SU-DHL-6 (cell line): ENCODE data around the gene RAI1.

ENCODE experiments used
- H2AFZ ChIP-seq: fragments of 200-600 bp; sonication (generic); 2 replicates; pipeline ENCODE4 v1.6.1; 2014; ENCODE audit warnings: low read depth, mild to moderate bottlenecking, moderate library complexity, mixed read lengths, antibody characterized with exemption, low read length; ENCODE audit not compliant: severe bottlenecking
- H3F3A ChIP-seq: fragments of 200-600 bp; shearing (Covaris generic); 2 replicates; pipeline ENCODE4 v1.6.0; 2016; ENCODE audit warnings: antibody characterized with exemption, mild to moderate bottlenecking; ENCODE audit not compliant: insufficient read depth
- H3K27ac ChIP-seq: fragments of 200-600 bp; sonication (generic); 2 replicates; pipeline ENCODE4 v1.5.1; 2016; ENCODE audit warnings: low read depth, mild to moderate bottlenecking, low read length, moderate library complexity, mixed read lengths
- H3K27me3 ChIP-seq: fragments of 200-600 bp; sonication (generic), shearing (Covaris generic); 2 replicates; pipeline ENCODE4 v1.6.0; 2014; ENCODE audit warnings: mild to moderate bottlenecking, low read length
- H3K36me3 ChIP-seq: fragments of 200-600 bp; sonication (generic); 2 replicates; pipeline ENCODE4 v1.6.1; 2014; ENCODE audit warnings: mild to moderate bottlenecking, low read length, mixed read lengths
- H3K4me2 ChIP-seq: fragments of 300-600, 200-600 bp; shearing (Covaris generic), sonication (generic); 2 replicates; pipeline ENCODE4 v1.6.0; 2014; ENCODE audit warnings: low read length, low read depth, mild to moderate bottlenecking; ENCODE audit not compliant: poor library complexity, severe bottlenecking
- H3K4me3 ChIP-seq: fragments of 200-600 bp; sonication (generic); 2 replicates; pipeline ENCODE4 v1.5.1; 2014; ENCODE audit warnings: antibody characterized with exemption, low read length, mild to moderate bottlenecking, mixed read lengths; ENCODE audit not compliant: insufficient read depth, poor library complexity, severe bottlenecking
- H3K79me2 ChIP-seq: fragments of 200-600 bp; sonication (generic); 2 replicates; pipeline ENCODE4 v1.6.1; 2014; ENCODE audit warnings: mild to moderate bottlenecking, low read length, moderate library complexity; ENCODE audit not compliant: insufficient read depth
- H3K9ac ChIP-seq: fragments of 200-600 bp; sonication (generic); 2 replicates; pipeline ENCODE4 v1.7.0; 2014; ENCODE audit warnings: mild to moderate bottlenecking, low read length
- H3K9me2 ChIP-seq: fragments of 200-600 bp; sonication (generic); replicated peaks from 2 replicates; pipeline ENCODE4 v1.6.1; 2014; ENCODE audit warnings: low read length; ENCODE audit not compliant: insufficient read depth
- H3K9me3 ChIP-seq: fragments of 200-600 bp; sonication (generic); 2 replicates; pipeline ENCODE4 v1.6.1; 2014; ENCODE audit warnings: low read length, mixed read lengths; ENCODE audit not compliant: insufficient read depth
- H4K20me1 ChIP-seq: fragments of 200-600 bp; sonication (generic); 2 replicates; pipeline ENCODE4 v1.6.1; 2014; ENCODE audit warnings: low read depth, mild to moderate bottlenecking, antibody characterized with exemption, low read length, moderate library complexity, mixed read lengths
- CTCF ChIP-seq: fragments of 200-600 bp; sonication (generic); IDR thresholded peaks from one replicate; pipeline ENCODE4 v1.5.1; 2017; ENCODE audit warnings: antibody characterized with exemption, mild to moderate bottlenecking, low read length, moderate library complexity; ENCODE audit not compliant: insufficient read depth, poor library complexity, severe bottlenecking
- EZH2phosphoT487 ChIP-seq: fragments of 200-600 bp; sonication (generic), shearing (Covaris generic); conservative IDR thresholded peaks from 2 replicates; pipeline ENCODE4 v1.6.1; 2018; ENCODE audit warnings: mild to moderate bottlenecking, antibody characterized with exemption, low read length, moderate library complexity, mixed read lengths

Gene RAI1

DNA sequence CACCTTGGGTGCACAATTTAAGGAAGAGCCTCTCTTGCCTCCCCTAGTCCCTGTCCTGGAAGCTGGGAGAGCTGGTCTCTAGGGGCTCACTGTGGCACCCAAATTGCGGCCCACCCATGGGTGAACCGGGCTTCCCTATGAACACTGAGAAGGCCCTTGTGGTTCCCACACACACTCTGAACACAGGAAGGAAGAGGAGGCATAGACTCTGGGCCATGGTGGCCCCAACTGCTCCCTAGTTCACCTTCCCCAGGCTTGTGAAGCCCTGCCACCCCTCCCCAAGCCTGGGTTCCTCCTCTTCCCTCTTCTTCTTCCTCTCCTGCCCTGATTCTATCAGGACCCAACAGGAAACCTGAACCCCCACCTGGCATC is 145.1 kb downstream of the RAI1 start:
- H3K4me2 ChIP-seq: no peak overlapping the region
- peaks cover 39% of the 10 kb centered on the region for H3K79me2 ChIP-seq
- H2AFZ ChIP-seq: no peak overlapping the region
- no peak overlapping the region for H3K4me3 ChIP-seq
- no peak for TF ChIP-seq CTCF
- TF ChIP-seq EZH2phosphoT487: no peak
- no peaks in the 10 kb centered on the region for H4K20me1 ChIP-seq
- peaks cover 4% of the 10 kb centered on the region; the same call in 1 of the 2 replicates for H3F3A ChIP-seq
- no peaks in the 10 kb centered on the region for H3K36me3 ChIP-seq
- H3K9me3 ChIP-seq: no peaks in the 10 kb centered on the region
- peak overlapping the region; percentile 26; the same call in 1 of the 2 replicates for H3K27ac ChIP-seq
- H3K9me2 ChIP-seq: no peaks in the 10 kb centered on the region
- H3K9ac ChIP-seq: no peak overlapping the region
- no peaks in the 10 kb centered on the region for H3K27me3 ChIP-seq

DNA sequence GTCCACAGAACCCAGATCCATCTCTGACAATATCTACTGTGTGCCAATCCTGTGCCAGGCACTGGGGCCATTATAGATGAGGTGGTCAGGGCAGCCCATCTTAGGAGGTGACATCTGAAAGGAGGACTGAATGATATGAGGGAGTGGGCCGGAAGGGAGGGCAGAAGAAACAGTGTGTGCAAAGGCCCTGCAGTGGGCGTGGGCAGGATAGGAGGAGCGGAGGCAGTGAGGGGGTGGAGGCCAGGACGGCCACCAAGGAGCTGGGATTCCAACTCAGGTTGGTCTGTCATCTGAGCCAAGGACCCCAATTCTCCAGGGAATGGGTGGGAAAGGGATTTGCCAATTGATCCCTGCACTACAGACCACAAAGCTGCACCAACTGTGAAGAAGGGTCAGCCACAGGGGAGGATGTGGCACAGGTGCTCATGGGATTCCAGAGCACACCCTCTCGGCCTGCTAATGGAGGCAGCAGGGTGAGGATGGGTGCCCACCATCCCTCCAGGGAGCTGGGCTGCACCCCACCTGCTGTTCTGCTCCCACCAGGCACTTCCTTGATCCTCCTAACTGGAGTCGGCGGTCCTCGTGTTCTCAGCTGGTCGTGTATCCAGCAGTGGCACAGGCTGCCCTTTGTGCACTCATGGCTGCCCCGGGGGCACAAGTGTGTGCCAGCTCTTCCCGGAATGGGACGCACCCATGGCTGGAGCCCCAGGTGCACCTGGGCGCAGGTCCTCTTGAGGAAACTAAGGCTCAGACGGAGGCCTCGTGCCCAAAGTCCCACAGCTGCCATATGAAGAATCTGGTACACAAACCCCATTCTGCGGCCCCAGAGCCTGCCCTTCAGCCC is 145.9 kb downstream of the RAI1 start:
- Histone ChIP-seq H3K9ac (no peak overlapping the region), H3K27ac (no peak overlapping the region), H3K27me3 (no peaks in the 10 kb centered on the region), H3K4me3 (no peak overlapping the region), H3K9me3 (no peaks in the 10 kb centered on the region), H2AFZ (no peak overlapping the region), H3K79me2 (peaks cover 39% of the 10 kb centered on the region), H3K36me3 (no peaks in the 10 kb centered on the region), H3K4me2 (no peak overlapping the region), H3K9me2 (no peaks in the 10 kb centered on the region), H4K20me1 (no peaks in the 10 kb centered on the region), H3F3A (peaks cover 4% of the 10 kb centered on the region; the same call in 1 of the 2 replicates)
- TF ChIP-seq EZH2phosphoT487: no peak
- no peak for TF ChIP-seq CTCF

DNA sequence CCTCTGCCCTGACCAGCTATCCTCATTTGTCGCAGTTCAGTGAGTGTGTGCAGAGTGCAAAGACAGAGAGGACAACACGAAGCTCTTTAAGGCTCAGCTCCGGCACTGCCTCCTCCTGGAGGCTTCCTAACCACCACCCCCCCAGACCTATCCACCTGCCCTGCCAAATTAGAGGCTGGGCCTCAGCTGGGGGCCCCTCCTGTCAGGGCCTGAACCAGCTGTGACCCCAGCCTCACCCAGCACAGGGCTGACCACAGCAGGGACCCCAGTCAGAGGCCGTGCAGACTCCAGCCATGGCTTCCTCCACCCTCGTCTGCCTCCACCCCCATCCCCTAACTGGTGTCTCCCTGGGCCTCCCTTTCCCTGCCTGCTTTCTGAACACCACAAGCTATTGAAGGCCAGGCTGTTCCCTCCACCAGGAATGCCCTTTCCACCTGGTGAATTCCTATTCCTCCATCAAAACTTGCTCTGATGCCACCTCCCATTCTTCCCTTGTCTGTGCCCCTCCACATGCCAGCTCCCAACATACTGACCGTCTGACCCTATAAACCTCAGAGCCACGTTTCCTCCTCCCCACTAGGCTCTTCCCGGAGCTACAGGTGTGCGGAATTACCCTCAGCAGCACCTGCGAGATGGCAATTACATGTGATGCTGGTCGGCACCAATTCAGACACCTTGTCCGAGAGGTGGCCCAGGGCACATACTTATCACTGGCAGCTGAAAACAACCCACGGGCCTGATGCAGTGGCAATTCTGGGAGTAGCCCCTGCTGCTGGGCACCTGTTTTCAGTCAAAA is 146.8 kb downstream of the RAI1 start:
- Histone ChIP-seq H3K27ac (no peak overlapping the region), H3K4me3 (no peak overlapping the region), H3K9ac (no peak overlapping the region), H3K9me3 (no peaks in the 10 kb centered on the region), H3K9me2 (no peaks in the 10 kb centered on the region), H2AFZ (no peak overlapping the region), H3K4me2 (no peak overlapping the region), H3K79me2 (peaks cover 33% of the 10 kb centered on the region), H3F3A (peaks cover 4% of the 10 kb centered on the region; the same call in 1 of the 2 replicates), H4K20me1 (no peaks in the 10 kb centered on the region), H3K27me3 (no peaks in the 10 kb centered on the region), H3K36me3 (no peaks in the 10 kb centered on the region)
- no peak for TF ChIP-seq EZH2phosphoT487
- TF ChIP-seq CTCF: no peak
